Measurements from ENCODE around the gene DGKG.
A peak's percentile ranks its signal among the peaks of the same experiment; 100 is the strongest.

Gene DGKG

GRCh38 chr3:186169379-186169778 is 192.7 kb downstream of the DGKG start:
- no peak for DNase-seq (ENCODE audit: low read depth)

GRCh38 chr3:186168976-186169375 is 193.1 kb downstream of the DGKG start:
- no peak for DNase-seq (ENCODE audit: low read depth)

GRCh38 chr3:186167646-186168395 is 194.2 kb downstream of the DGKG start:
- DNase-seq (ENCODE audit: low read depth): no peak

DNA sequence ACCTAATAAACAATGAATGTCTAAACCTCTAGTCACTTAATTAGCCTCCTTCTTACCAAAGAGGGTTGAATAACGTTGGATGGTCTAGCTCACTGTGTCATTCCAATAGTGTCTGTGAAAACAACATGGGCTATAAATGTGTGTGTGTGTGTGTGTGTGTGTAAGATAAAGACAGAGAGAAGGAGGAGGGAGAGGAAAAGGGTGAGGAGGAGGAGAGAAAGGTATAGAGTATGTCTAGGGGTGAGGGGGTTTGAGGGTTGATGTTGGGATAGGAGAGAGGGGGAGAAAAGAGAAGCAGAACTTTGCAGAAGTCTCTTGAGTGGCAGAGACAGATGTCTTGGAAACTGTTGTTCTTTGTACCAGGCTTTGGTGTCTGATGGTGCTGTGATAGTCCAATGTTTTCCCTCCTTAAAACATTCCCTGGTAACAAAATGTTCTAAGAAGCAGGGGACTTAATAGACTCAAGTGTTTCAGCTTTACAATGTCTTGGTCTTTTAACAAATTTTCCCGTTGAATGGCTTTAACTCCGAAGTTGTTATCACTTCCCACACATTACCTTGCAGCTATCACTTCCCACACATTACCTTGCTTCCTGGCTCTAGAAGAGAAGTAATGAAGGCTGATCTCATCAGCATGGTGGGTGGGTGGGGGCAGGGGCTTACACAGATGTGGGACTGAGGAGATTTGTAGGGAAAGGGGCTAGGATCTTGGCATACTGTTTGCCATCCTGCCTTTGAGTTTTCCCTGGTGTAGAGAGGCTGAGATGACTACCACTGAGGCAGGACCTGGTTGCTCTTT is 195.3 kb downstream of the DGKG start:
- DNase-seq (ENCODE audit: low read depth): no peak

GRCh38 chr3:186166036-186166435 is 196.0 kb downstream of the DGKG start:
- no peak for DNase-seq (ENCODE audit: low read depth)

DNA sequence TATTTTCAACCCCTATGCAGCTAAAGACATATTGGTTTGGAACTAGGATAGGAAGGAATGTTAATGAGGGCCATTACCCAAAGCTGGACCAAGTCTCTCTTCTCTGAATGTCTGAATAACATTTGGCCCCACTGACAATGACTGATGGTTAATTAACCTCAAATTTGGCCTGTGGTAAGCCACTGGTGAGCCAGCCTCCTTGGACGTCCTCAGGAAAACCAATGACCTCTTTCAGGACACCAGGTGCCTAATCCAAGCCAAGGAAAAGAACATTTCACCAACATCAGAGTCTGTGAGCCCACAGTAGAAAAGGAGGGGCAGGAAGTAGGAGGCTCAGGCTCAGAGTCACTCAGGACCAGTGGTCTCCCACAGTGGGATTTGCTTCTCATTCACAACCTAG is 196.7 kb downstream of the DGKG start:
- no peak for DNase-seq (ENCODE audit: low read depth)

DNA sequence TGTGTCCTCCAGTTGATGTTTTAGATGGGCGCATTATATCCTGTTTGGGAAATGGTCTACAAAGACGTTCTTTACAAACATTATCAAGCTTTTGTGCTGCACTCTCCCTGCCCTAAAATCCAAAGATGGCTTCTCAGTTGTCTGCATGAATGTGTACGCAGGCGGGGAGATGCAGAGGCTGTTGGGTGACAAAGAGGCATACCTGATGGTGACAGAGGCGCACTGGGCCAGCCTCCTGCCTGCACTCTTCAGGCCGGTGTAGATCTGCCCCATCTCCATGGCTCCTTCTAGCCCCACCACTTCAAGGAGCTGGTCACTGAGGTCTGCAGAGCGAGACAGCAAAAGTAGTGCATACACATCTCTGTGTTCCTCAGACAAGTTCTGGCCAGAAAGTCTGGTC is 197.3 kb downstream of the DGKG start:
- no peak for DNase-seq (ENCODE audit: low read depth)

DNA sequence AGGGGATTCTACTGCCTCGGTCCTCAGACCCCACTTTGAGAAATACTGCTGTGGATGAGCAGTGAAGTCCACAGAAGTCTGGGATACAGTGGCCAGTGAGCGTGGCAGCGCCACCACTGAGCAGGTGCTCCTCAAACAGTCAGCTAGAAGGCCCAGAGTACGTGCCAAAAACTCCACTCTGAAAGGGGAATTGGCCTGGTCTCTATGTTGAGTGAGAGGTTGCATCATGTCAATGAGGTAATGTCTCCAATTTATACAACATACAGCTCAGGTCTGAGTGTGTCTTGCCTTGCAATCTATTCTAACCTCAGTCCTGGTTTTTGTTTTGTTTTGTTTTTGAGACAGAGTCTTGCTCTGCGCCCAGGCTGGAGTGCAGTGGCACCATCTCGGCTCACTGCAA is 199.8 kb downstream of the DGKG start:
- DNase-seq (ENCODE audit: low read depth): no peak

DNA sequence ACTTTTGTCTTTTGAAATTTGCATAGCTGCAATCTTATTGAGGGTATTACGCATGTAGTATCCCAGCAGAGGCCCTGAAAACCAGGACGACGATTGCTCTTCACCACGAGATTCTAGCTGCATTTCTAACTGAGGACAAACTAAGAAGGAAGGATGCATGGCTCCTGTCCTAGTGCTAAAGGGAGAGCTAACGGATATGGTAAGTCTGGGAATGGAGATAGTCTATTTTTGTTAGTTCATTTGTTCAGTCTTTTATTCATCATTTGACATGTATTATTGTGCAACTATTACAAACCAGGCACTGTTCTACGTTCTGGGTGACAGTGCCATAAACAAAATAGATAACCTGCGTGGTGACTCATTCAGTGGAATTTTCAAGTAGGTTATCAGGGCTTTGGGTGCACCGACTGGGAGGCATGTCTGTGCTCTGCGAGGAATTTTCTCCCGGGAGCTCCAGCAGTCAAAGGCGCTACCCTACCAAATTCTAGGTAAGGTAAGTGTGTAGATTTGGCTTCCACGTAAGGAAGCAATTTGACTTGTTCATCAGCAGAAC is 201.3 kb downstream of the DGKG start:
- DNase-seq (ENCODE audit: low read depth): no peak

GRCh38 chr3:186154641-186155040 is 207.4 kb downstream of the DGKG start:
- no peak for DNase-seq (ENCODE audit: low read depth)

DNA sequence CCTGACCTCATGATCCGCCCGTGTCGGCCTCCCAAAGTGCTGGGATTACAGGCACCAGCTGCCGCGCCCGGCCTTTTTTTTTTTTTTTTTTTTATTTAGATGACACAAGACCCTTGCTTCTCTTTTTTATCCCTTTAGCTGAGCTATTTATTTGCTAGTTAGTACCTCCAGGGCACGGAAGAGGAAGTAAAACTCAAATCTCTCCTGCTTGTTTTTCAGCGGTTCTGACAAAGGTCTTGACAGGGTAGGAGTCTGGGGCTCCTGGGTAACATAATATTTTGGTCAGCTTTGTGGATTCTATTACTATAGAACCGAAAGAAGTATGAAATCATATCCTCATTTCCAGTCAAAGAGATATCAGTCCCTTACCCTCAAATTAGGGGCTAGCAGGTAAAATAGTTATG is 209.1 kb downstream of the DGKG start:
- DNase-seq (ENCODE audit: low read depth): no peak

DNA sequence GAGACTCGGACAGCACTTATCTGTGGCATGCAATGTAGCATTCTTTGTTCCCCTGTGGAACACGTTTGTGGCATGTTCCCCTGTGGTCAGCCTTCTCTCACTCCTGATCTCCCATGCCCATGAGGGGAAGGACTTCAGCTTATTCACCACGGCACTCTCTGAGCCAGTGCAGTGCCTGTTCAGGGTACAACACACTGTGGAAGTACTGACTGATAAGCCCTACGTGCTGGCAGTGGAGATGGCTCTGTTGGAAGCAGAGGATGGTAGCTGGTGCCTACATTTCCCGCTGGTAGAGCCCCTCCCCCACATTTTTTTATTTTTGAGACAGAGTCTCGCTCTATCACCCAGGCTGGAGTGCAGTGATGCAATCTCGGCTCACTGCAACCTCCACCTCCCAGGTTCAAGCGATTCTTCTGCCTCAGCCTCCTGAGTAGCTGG is 209.7 kb downstream of the DGKG start:
- no peak for DNase-seq (ENCODE audit: low read depth)

DNA sequence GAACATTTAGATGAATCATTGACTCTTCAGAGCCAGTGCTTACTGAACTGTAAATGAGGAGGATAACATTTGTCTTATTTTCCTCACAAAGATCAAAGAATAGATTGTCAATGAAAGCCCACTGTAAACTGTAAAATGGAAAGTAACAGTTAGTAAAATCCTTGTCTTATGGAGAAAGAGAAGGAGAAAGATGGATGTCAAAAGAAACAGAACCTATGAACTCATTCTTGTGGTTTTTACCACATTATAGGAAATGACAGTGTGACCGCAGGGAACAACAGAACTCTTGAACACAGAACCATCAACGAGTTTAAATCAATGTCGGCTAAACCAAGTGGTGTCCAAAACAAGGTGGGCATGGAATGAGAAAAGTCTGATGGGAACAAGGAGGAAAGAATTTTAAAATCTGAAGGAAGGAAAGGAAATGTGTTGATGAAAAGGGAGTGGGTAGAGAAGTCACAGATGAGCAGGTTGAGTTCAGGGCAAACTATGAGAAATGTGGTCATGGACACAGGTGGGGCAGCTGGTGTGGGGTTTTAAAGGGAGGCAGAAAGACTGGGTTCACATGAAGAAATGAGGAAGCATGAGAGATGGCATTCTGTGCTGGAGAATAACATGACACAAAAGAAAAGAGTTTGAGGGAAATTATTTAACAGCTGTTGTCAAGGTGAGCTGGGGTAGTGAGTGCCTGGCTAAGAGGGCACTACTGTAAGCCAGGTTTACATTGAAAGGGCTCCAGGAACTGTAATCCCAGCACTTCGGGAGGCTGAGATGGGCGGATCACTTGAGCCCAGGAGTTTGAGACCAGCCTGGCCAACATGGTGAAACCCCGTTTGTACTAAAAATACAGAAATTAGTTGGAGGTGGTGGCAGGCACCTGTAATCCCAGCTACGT is 210.7 kb downstream of the DGKG start:
- DNase-seq (ENCODE audit: low read depth): no peak

DNA sequence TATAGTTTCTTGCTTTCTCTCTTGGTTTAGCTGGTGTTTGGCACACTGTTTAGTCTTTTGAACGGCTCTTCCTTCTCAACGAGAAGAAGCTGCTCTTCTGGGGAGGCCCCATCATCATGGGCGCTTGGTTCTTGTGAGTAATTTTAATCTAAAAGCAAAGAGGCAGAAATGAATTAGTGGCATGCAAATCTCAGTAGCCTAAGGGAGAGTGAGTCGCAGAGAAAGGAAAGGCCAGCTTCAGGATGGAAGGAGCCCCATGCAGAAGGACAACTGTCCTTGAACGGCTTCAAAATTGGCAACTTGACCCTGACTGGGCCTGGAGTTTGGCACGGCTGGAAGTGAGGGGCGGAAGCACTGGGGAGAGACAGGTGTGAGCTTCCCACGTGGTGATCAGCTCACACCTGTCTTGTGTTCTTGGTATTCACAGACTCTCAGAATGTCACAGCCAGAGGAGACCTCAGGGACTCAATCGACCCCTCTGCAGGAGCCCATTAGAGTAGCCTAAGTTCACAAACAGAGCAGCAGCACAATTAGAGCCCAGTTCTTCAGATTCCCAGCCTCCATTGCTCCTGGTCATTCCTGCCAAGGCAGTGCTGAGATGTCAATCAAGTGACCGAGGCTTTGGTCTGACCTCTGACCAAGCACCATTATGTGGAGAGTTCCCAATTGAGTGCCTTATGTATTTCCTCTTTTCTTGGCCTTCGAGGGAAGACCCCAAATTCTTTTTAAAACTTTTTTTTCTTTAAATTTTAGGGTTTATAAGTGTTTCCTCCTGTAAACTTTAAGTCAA is 211.8 kb downstream of the DGKG start:
- no peak for DNase-seq (ENCODE audit: low read depth)

GRCh38 chr3:186149319-186149960 is 212.6 kb downstream of the DGKG start:
- no peak for DNase-seq (ENCODE audit: low read depth)

- DNase-seq (ENCODE audit: low read depth): no peak
Measured at GRCh38 chr3:186144257-186144656, 217.8 kb downstream of the DGKG start.

DNA sequence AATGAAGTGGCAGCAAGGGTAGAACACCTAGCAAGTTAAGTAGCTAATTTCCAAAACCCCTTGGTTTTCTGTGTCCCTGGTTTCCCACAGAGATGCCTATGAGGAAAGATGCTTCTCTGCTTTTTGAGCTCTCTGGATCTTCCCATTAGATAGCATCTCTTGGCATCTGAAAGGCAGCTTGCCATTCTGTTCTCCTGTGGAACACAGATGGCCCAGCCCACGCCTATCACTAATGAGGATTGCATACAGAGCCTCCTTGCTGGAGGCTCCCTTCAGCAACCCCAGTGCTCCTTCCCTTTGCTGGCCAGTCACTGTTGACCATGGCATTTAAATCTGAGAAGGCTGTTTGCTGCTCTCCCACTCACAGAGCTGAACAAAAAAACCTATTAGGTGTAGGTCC is 218.8 kb downstream of the DGKG start:
- DNase-seq (ENCODE audit: low read depth): no peak

- no peak for DNase-seq (ENCODE audit: low read depth)
Measured at GRCh38 chr3:186142393-186142932, 219.6 kb downstream of the DGKG start.

DNA sequence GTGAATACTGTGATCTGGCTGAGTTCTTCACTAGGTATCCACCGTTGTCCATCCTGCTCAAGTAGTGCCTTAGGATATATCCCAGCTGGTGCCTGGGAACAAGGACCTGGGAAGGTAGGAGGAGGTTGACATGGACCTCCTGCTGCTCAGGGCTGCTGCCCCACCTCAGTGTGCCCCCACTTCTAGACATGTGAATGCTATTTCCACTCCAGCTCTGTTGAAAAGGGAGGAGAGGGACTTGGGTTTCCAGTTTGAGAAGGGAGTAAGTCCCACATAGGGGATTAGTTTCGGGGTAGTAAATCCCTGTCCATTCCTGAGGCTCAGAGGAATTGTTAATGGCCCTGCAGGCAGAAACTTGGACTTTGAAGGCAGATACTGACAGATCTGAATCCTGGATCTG is 220.2 kb downstream of the DGKG start:
- no peak for DNase-seq (ENCODE audit: low read depth)

DNA sequence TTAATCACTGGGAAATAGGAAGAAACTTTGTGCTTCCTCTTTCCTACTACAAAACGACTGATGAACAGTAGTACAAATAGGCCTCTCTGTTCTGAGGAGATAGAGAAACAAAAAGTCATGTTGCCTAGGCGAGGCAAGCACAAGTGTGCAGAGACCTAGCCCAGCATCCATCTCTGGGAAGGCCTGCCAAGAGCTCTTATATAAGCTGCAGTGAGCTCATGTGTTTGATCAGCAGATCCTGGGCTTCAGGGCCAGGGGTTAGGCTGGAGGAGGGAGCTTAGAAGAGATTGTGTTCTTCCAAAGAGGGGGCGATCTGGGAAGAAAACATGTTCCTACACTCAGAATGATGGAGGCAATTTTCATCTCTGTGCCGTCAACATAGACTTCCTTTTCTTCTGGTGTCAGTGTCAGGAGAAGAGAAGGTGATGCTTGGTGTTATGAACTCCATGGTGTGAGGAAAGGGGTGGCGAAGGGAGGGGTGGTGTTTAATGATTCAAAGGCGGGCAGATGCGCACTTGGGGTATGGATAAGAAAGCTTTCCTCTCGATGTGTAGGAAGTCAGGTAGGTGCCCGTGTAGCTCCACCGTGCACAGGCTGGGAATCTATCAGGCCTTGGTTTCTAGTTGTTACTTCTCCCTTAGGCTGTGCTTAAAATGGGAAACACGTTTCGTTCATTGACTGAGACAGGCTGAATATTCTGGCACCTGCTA is 223.6 kb downstream of the DGKG start:
- DNase-seq (ENCODE audit: low read depth): peak; percentile 18
